ENCODE data around the gene FBXW11.

FBXW11 gene

GRCh38 chr5:171842777-171843328 is 163.6 kb downstream of the FBXW11 start:
- no peak for DNase-seq (ENCODE audit: low read depth in 2 of 2)

DNA sequence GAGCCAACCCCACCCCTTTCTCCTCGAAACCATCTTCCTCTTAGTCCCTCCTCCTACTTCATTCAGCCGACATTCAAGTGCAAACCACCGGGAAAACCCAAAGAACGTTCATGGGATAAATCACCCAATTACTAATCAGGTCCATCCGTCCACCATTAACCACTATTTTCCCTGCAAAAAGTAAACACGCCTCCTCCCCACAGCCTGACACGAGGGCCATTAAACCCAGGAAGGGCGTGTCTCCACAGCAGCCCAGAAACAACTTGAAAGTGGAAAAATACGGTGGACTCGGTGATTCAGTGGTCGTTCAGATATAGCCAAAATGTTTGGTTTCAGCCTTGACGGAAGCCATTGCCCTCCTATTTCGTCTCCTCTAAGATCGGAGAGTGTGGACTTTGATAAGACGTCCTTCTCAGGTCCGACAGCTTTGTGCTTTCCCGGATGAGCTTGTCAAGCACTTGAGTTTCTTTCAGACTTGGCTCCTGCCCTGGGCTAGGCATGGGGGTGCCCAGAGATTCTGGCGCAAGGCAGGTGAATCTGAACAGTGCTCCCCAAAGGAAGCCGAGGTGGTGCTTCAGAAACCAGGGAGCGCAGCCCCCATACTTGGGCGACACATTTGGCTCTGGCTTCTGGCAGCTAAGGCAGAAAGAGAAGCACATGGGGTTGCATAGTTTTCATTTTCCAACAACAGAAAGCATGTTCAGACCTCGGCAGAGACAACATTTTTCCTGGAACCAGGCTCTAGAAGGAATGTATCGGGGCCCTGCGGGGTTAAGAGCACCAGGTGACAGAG is 164.3 kb downstream of the FBXW11 start:
- DNase-seq (ENCODE audit: low read depth in 2 of 2) = no peak

GRCh38 chr5:171840711-171841522 is 165.5 kb downstream of the FBXW11 start:
- DNase-seq (ENCODE audit: low read depth in 2 of 2) = no peak

DNA sequence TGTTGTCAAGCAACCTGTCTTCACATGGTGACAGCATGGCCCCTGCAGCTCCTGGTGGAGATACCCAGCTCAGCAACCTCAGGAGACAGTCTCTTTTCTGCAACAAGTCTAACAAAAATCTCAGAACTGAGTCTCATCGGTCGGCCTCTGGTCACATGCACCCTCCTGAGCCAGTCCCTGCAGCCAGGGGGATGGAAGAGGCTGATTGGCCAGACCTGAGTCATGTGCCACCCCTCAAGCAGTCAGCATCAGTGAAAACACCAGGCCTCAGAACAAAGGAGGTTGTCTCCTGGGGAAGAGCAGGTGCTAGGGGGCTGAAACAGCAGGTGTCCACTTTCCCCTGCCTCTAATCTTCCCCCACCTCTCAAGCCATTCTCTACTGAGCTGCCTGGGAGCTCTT is 166.4 kb downstream of the FBXW11 start:
- no peak for DNase-seq (ENCODE audit: low read depth in 2 of 2)

- DNase-seq (ENCODE audit: low read depth in 2 of 2) = no peak
Observed at GRCh38 chr5:171839112-171839511, 167.3 kb downstream of the FBXW11 start.

GRCh38 chr5:171838066-171838465 is 168.4 kb downstream of the FBXW11 start:
- DNase-seq (ENCODE audit: low read depth in 2 of 2) = no peak

- no peak for DNase-seq (ENCODE audit: low read depth in 2 of 2)
Observed at GRCh38 chr5:171837522-171837921, 168.9 kb downstream of the FBXW11 start.

GRCh38 chr5:171835066-171835465 is 171.4 kb downstream of the FBXW11 start:
- DNase-seq (ENCODE audit: low read depth in 2 of 2) = no peak

DNA sequence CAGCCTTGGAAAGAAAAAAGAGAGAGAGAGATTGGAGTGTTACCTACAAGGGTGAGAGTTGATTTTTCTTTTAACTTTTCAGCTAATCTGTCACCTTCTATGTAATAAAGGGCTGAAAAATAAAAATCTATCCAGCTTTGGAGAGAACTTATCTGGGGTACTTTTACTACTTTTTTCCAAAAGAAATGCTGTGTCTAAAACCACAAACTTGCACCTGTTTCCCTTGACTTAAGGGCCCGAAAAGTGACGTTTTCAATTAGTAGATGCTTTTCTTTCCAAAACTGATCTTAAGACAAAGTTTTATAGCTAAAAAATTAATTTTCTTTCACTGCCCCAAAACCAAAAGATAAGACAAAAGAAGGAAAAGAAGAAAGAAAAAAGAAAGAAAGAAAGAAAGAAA is 172.0 kb downstream of the FBXW11 start:
- DNase-seq (ENCODE audit: low read depth in 2 of 2) = no peak

GRCh38 chr5:171832775-171833174 is 173.7 kb downstream of the FBXW11 start:
- DNase-seq (ENCODE audit: low read depth in 2 of 2) = no peak

- DNase-seq (ENCODE audit: low read depth in 2 of 2) = no peak
Observed at GRCh38 chr5:171830686-171831085, 175.8 kb downstream of the FBXW11 start.

DNA sequence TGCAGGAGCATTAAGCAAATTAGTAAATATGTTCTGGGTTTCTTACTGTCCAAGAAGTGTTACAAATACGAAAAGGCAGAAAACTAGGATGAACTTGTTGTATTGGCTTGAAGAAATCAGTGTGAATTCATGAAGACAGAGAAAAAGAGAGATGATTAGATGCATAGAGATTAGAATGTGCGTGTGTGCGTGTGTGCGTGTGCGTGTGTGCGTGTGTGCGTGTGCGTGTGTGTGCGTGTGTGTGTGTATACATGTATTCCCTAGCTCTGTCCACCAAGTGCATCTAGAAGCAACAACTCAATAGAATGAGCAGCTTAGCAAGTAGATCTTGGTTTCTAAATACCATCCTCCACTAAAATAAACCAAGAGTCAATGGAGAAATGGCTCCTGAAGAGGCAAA is 179.3 kb downstream of the FBXW11 start:
- no peak for DNase-seq (ENCODE audit: low read depth in 2 of 2)

DNA sequence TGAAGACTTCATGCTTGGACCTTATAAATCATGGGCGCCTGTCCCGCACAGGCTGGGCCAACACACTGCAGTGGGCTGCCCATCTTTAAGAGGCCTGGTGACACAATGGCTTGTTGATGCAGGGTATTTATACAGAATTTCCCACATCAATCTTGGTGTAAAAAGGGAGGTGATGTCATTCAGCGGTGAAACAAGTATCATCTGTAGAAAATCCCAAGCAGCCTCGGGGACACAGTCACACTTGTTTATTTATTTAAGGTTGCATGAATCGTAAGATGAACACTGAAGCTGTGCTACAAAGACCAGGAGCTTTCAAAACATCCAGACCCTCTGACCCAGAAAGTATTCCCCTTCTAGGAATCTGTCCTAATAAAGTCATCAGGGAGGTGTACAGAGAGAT is 180.3 kb downstream of the FBXW11 start:
- DNase-seq (ENCODE audit: low read depth in 2 of 2) = no peak

DNA sequence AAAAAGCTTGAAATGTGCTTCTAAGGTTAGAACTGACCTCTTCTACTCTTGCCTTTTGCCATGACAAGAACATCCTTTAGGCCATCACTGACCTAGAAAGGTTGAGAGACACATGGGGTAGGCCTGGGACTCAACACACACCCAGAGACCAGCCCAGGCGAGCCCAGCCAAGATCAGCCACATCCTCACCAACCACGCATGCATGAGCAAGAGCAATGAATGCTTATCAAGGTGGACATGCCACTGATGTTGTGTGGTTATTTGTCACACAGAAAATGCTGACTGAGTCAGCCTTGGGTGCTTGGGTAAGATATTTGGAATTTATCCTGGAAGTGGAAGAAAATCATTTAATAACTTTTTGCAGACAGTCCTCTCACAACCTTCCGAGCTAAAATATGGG is 181.4 kb downstream of the FBXW11 start:
- no peak for DNase-seq (ENCODE audit: low read depth in 2 of 2)

DNA sequence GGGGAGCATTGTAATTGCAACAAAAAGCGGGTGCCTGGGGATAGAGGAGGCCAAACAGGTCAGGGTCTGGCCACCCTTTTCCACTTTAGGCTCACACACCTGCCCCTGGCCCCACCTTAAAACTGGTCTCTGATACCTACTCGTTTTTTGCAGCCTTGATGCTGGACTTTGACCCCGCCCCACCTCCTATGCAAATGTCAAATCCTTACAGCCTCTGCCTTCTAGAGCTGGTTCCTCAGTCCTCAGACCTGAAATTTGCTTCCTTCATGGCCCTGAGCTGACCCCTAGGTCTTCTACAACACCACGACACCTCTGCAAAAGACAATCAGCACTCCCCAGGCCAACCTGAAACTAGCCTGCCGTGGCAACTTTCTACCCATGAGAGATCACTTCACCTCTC is 183.2 kb downstream of the FBXW11 start:
- DNase-seq (ENCODE audit: low read depth in 2 of 2) = no peak

DNA sequence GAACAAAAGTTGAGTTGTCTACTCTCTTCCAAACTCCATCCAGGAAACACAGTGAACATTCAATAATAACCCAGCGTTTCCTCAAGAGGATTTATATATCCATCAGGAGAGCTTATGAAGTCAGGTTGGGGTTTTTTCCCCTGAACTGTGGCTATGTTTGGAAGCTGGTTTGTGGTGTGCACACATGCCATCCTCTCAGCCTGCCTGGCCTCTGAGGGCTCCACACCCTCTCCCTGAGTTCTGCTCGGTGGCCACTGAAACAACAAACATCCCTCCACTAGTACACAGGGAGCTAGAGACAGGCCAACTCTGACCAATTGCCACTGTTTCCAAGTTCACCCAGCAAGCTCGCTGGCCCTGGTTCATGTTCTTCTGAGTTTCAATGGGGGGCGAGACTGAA is 185.2 kb downstream of the FBXW11 start:
- no peak for DNase-seq (ENCODE audit: low read depth in 2 of 2)

- no peak for DNase-seq (ENCODE audit: low read depth in 2 of 2)
Observed at GRCh38 chr5:171820561-171820960, 185.9 kb downstream of the FBXW11 start.

- DNase-seq (ENCODE audit: low read depth in 2 of 2) = no peak
Observed at GRCh38 chr5:171816666-171817065, 189.8 kb downstream of the FBXW11 start.

DNA sequence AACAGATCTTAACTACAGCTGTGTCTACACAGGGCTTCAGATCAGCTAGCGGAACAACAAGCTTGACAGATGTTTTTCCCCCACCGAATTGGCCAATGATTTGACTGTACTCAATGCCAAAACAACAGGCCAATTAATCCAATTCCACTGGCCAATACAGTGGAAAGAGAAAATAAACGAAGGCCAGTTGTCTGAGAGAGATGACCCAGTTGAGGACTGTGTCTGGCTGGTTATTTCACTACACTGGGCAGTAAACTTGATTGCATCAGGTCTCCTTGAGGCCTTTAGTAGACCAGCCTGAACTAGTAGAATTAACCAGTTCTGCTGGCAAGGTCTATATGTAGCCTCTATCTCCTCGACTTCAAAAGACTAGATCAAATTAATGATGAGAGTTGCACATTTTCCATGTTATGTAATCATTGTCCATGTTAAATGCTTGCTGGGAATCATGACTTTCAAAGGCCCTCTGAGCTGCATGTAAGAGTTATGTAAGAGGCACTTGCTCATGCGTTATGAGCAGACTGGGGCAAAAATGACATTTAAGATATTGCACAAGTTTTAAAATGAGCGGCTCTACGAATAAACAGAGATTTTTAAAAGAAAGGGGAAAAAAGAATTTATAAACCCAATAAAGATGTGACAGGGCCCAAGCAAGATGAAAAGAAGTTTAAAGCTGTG is 192.5 kb downstream of the FBXW11 start:
- DNase-seq (ENCODE audit: low read depth in 2 of 2) = no peak

GRCh38 chr5:171813270-171813669 is 193.2 kb downstream of the FBXW11 start:
- no peak for DNase-seq (ENCODE audit: low read depth in 2 of 2)

Measured in stimulated activated CD4-positive, alpha-beta T cell treated with anti-CD3 and anti-CD28 coated beads, Interleukin-1b, Interleukin-23, amount 100 ng/mL, for 1 hour (primary cell).